ENCODE measurements around the gene LRGUK.

LRGUK gene

DNA sequence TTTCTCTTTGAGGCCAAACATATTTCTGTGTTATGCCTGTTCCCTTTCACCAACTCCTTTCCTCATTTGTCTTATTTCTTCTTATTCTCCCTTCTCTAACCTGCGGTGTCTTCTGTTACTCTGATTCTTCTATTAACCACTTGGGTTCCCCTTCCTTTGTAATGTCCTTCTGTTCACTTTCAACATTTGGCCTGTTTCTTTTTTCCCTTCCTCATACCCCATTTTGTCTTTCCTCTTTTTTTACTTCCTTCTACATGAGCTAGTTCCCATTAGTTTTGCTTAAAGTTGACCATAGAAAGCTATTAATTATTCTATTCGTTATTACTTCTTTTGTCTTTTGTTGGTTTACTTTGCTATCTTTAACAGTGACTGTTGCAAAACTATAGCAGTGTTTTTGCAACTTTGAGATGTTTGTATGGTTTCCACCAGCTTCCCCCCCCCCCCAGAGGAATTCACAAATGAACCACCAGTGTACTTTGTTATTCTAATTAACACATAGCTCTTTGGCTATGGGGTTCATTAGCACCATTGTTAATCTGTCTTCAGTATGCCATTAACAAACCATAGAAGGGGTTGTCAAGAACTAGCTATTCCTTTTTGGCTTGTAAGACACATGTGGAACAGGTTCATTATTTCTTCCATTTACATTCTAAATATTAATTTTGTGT is 2.9 kb downstream of the LRGUK start:
- Histone ChIP-seq H3K4me1 (ENCODE audit: control insufficient read depth, insufficient read depth, low read length) (peaks cover 25% of the 10 kb centered on the region), H3K4me3 (ENCODE audit: low read depth, low read length) (no peak overlapping the region), H3K9ac (ENCODE audit: low read depth, low read length) (no peak overlapping the region), H3K9me3 (ENCODE audit: control insufficient read depth, insufficient read depth, low read length) (no peaks in the 10 kb centered on the region), H3K36me3 (ENCODE audit: control insufficient read depth, insufficient read depth, low read length) (no peaks in the 10 kb centered on the region), H3K27me3 (ENCODE audit: control insufficient read depth, insufficient read depth, low read length) (peaks cover 5% of the 10 kb centered on the region)

DNA sequence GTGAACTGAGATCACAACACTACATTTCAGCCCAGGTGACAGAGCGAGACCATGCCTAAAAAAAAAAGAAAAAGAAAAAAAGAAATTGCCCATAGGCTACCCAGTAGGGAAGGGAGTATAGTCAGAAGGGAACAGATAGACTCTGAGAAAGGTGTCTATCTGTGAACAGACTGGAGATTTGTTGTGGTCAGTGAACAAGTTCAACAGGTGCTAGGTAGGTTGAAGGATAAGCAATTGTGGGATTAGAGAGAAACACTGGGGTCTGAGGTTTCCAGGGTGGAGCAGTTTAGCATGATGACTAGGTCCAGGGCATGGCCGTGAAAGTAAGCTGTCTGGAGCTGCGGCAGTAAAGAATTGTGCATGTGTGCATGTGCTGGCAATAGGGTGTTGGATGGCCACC is 6.9 kb downstream of the LRGUK start:
- Histone ChIP-seq H3K9ac (ENCODE audit: low read depth, low read length) (no peak overlapping the region), H3K9me3 (ENCODE audit: control insufficient read depth, insufficient read depth, low read length) (no peaks in the 10 kb centered on the region), H3K27me3 (ENCODE audit: control insufficient read depth, insufficient read depth, low read length) (no peaks in the 10 kb centered on the region), H3K4me3 (ENCODE audit: low read depth, low read length) (no peak overlapping the region), H3K4me1 (ENCODE audit: control insufficient read depth, insufficient read depth, low read length) (peaks cover 17% of the 10 kb centered on the region), H3K36me3 (ENCODE audit: control insufficient read depth, insufficient read depth, low read length) (no peaks in the 10 kb centered on the region)

DNA sequence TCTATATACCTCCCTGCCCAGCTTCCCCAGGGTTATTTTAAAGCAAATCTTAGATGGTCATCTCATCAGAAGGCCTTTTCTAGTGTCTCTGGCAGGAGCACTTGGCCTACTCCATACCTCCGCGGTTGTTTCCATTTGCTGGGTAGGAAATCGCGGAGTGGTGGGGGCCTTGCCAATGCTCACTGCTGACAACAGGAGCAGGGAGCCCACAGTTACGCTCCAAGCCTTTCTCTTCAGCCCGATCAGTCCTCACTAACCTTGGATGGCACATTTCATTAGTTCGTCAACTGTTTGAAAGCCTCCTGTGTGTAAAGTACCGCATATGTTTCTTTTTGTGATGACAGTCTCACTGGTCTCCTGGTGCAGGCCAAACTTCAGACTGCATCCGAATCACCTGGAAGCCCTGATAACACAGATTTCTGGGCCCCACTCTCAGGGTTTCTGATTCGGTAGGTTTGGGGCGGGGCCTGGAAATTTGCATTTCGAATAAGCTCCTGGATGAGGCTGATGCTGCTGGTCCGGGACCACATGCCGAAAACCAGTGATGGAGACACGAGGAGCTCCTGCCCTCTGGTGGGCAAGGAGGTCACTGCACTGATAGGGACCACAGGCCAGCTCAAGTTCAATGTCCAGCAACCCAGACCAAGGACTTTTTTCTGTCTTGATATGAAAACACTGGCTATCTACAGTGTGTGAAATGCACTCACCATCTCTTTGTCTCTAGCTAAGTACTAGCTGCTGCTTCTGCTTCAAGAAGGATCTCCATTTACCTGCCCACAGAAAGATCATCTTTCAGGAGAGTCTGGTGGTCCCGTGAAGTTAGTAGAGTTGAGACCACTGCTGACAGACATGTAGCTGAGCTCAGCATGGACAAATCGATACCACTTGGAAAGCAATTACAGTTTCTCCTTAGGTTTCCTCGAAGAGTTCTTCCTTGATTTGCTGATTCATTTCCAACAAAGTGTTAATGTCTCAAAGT is 14.0 kb downstream of the LRGUK start:
- Histone ChIP-seq H3K9ac (ENCODE audit: low read depth, low read length) (no peak overlapping the region), H3K27me3 (ENCODE audit: control insufficient read depth, insufficient read depth, low read length) (no peaks in the 10 kb centered on the region), H3K4me1 (ENCODE audit: control insufficient read depth, insufficient read depth, low read length) (peaks cover 5% of the 10 kb centered on the region), H3K4me3 (ENCODE audit: low read depth, low read length) (no peak overlapping the region), H3K36me3 (ENCODE audit: control insufficient read depth, insufficient read depth, low read length) (no peaks in the 10 kb centered on the region), H3K9me3 (ENCODE audit: control insufficient read depth, insufficient read depth, low read length) (no peaks in the 10 kb centered on the region)

DNA sequence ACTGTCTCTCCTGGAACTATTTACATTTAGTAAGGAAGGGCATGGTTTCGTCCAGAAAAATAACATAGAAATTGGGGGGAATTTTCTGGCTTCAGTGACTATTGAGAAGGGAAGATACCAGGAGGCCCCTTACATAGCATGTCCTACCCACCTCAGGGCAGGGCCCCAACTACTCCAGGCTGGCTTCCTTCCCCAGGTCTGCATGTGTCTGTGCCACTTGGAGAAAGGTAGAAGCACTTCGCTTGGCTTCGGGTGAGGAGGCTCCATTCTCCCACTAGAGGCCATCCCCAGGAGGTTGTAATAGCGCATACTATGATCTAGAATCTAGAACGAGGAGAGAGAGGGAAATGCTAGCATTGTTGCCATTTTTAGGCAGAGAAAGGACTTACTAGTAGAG is 14.7 kb downstream of the LRGUK start:
- Histone ChIP-seq H3K27me3 (ENCODE audit: control insufficient read depth, insufficient read depth, low read length) (no peaks in the 10 kb centered on the region), H3K4me3 (ENCODE audit: low read depth, low read length) (no peak overlapping the region)

DNA sequence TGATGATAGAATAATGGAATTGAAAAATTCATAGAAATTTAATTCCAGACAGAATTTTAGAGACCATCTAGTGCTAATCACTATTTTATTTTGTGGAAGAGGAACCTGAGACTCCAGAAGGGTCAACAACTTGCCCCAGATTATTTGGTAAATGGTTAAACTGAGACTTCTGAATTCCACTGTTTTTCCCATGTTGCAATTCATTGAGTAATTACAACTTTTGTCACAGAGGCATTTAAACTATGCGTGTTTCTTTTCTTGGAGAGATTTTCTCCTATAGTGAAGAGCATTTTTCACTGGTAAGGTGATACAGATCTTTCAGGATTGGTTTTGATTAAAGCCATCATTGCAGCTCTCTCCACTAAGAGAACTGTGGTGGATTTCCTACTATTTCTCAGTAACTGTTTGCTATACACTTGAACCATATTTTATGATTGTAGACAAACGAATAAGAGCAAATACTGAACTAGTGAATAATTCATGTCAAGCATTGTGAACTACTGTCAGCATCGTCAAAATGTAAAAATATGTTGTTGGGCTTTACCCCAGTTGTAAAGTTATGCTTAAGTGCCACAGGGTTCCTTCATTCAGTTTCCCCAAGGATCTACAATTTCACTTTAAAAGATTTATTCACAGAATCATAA is 26.5 kb downstream of the LRGUK start:
- no peak overlapping the region for H3K9ac ChIP-seq (ENCODE audit: low read depth, low read length)
- peaks cover 24% of the 10 kb centered on the region for H3K4me1 ChIP-seq (ENCODE audit: control insufficient read depth, insufficient read depth, low read length)
- H3K9me3 ChIP-seq (ENCODE audit: control insufficient read depth, insufficient read depth, low read length) = no peaks in the 10 kb centered on the region
- no peaks in the 10 kb centered on the region for H3K27me3 ChIP-seq (ENCODE audit: control insufficient read depth, insufficient read depth, low read length)
- H3K4me3 ChIP-seq (ENCODE audit: low read depth, low read length) = no peak overlapping the region
- no peaks in the 10 kb centered on the region for H3K36me3 ChIP-seq (ENCODE audit: control insufficient read depth, insufficient read depth, low read length)

More for the DNA sequence above, 14.7 kb downstream of the LRGUK start:
- no peaks in the 10 kb centered on the region for H3K9me3 ChIP-seq (ENCODE audit: control insufficient read depth, insufficient read depth, low read length)
- no peaks in the 10 kb centered on the region for H3K36me3 ChIP-seq (ENCODE audit: control insufficient read depth, insufficient read depth, low read length)
- no peak overlapping the region for H3K9ac ChIP-seq (ENCODE audit: low read depth, low read length)
- peaks cover 5% of the 10 kb centered on the region for H3K4me1 ChIP-seq (ENCODE audit: control insufficient read depth, insufficient read depth, low read length)

DNA sequence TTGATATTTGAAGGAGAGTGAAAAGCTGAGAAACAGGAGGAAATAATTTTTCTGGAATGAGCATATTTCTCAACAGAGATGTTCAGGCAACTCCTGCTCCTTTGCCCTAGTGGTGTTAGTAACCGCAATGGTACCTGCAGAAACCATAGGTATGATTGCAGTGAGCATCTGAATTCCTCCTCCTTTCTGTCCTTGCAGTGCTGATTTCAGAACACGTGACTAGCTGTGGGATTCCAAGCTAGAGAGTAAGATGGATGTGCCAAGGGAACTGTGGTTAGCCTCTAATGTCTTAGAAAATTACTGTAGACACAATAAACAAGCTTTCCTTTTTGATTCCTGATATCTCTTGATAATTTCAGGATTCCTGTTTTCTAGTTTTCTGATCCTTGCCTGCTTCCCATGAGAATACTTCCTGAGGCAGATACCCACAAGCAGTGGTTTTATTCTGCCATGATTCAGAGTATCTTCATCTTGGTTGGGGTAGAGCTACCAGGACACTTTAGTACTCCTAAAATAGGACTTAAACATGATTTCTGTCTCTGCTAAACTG is 27.5 kb downstream of the LRGUK start:
- Histone ChIP-seq H3K36me3 (ENCODE audit: control insufficient read depth, insufficient read depth, low read length) (no peaks in the 10 kb centered on the region), H3K4me1 (ENCODE audit: control insufficient read depth, insufficient read depth, low read length) (peaks cover 24% of the 10 kb centered on the region), H3K9ac (ENCODE audit: low read depth, low read length) (no peak overlapping the region), H3K4me3 (ENCODE audit: low read depth, low read length) (no peak overlapping the region), H3K9me3 (ENCODE audit: control insufficient read depth, insufficient read depth, low read length) (no peaks in the 10 kb centered on the region), H3K27me3 (ENCODE audit: control insufficient read depth, insufficient read depth, low read length) (no peaks in the 10 kb centered on the region)

DNA sequence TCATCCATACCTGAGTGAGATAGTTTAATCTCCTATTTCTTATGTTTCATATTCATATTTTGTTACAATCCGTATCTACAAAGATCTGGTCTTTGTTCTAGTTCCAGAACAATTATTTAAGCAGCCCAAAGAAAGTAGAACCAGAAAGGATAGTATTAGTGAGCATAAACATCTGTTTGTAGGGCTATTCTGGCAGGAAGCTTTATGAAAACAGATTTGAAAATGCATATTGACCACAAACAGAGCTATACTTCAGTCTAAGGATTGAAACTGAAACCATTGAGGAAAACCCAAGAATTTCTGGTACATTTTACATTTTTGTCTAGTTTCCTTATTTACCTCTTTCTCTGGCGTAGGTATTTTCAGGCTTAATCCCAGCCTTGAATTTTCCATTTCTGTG is 28.1 kb downstream of the LRGUK start:
- Histone ChIP-seq H3K9me3 (ENCODE audit: control insufficient read depth, insufficient read depth, low read length) (no peaks in the 10 kb centered on the region), H3K36me3 (ENCODE audit: control insufficient read depth, insufficient read depth, low read length) (no peaks in the 10 kb centered on the region), H3K27me3 (ENCODE audit: control insufficient read depth, insufficient read depth, low read length) (no peaks in the 10 kb centered on the region), H3K4me1 (ENCODE audit: control insufficient read depth, insufficient read depth, low read length) (peaks cover 24% of the 10 kb centered on the region), H3K4me3 (ENCODE audit: low read depth, low read length) (no peak overlapping the region), H3K9ac (ENCODE audit: low read depth, low read length) (no peak overlapping the region)

DNA sequence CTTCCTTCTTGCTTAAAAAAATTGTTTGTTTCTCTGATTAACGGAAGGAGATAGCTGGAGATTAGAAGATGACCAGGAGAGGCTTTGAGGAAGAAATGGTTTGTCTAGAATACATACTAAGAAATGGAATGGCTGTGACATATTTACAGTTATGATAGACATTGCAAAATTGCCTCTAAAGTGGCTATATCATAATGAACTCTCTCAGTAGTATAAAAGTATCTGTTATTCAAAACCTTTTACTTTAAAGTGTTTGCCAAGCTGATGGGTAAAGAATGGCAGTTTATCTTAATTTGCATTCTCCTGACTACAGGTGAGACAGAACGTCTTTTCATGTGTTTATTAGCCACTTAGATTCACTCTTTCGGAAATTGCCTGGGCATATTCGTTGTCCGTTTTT is 28.7 kb downstream of the LRGUK start:
- Histone ChIP-seq H3K9ac (ENCODE audit: low read depth, low read length) (no peak overlapping the region), H3K36me3 (ENCODE audit: control insufficient read depth, insufficient read depth, low read length) (no peaks in the 10 kb centered on the region), H3K4me1 (ENCODE audit: control insufficient read depth, insufficient read depth, low read length) (peaks cover 24% of the 10 kb centered on the region), H3K4me3 (ENCODE audit: low read depth, low read length) (no peak overlapping the region), H3K9me3 (ENCODE audit: control insufficient read depth, insufficient read depth, low read length) (no peaks in the 10 kb centered on the region), H3K27me3 (ENCODE audit: control insufficient read depth, insufficient read depth, low read length) (no peaks in the 10 kb centered on the region)

DNA sequence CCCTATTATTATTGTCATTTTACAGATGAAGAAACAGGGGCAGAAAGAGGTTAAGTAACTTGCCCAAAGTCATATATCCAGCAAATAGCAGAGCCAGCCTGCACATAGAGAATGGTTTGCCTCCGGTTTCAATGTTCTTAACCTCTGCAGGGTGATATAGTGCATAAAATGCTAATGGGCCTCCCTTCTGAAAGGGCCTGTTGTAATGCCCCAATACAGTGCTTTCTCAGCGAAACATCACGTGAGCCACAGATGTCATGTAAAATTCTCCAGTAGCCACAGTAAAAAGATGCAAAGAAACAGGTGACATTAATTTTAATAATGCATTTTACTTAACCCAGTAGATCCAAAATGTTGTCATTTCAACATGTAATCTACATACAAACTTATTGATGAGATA is 38.1 kb downstream of the LRGUK start:
- Histone ChIP-seq H3K9ac (ENCODE audit: low read depth, low read length) (no peak overlapping the region), H3K4me3 (ENCODE audit: low read depth, low read length) (no peak overlapping the region), H3K36me3 (ENCODE audit: control insufficient read depth, insufficient read depth, low read length) (peaks cover 2% of the 10 kb centered on the region), H3K27me3 (ENCODE audit: control insufficient read depth, insufficient read depth, low read length) (no peaks in the 10 kb centered on the region), H3K9me3 (ENCODE audit: control insufficient read depth, insufficient read depth, low read length) (no peaks in the 10 kb centered on the region), H3K4me1 (ENCODE audit: control insufficient read depth, insufficient read depth, low read length) (no peaks in the 10 kb centered on the region)

DNA sequence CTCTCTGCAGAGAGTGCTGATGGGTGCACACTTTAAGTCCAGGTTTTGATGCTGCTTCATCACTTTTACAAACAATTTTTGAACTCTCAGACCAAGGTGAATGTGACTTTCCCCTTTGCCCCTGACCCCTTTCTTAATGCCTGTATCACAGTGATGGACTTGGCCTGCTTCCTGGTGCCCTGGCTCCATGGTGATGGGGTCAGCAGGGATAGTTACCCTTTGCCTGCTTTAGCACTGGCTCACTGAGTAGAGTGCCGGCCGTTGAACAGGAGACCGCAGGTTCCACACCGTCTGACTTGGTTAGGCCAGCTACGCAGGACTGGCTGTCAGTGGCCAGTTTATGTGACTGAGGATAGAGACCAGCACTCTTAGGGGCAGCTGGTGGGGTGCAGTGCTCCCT is 40.1 kb downstream of the LRGUK start:
- peaks cover 2% of the 10 kb centered on the region for H3K36me3 ChIP-seq (ENCODE audit: control insufficient read depth, insufficient read depth, low read length)
- no peak overlapping the region for H3K9ac ChIP-seq (ENCODE audit: low read depth, low read length)
- no peaks in the 10 kb centered on the region for H3K9me3 ChIP-seq (ENCODE audit: control insufficient read depth, insufficient read depth, low read length)
- H3K27me3 ChIP-seq (ENCODE audit: control insufficient read depth, insufficient read depth, low read length) = no peaks in the 10 kb centered on the region
- H3K4me1 ChIP-seq (ENCODE audit: control insufficient read depth, insufficient read depth, low read length) = no peaks in the 10 kb centered on the region
- no peak overlapping the region for H3K4me3 ChIP-seq (ENCODE audit: low read depth, low read length)

DNA sequence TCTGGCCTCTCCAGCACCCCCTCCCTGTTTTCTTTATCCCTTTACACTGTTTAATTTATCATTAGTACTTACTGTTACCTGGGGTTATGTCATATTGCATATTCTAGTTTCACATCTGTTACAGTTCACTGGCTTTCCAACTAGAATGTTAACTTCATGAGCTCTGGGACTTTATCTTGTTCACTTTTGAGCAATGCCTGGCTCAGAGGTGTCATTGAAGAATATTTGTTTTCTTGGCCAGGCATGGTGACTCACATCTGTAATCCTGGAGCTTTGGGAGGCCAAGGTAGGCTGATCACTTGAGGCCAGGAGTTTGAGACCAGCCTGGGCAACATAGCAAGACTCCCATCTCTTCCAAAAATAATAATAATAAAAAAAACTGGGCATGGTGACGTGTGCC is 40.7 kb downstream of the LRGUK start:
- no peak overlapping the region for H3K4me3 ChIP-seq (ENCODE audit: low read depth, low read length)
- H3K9me3 ChIP-seq (ENCODE audit: control insufficient read depth, insufficient read depth, low read length) = no peaks in the 10 kb centered on the region
- H3K4me1 ChIP-seq (ENCODE audit: control insufficient read depth, insufficient read depth, low read length) = no peaks in the 10 kb centered on the region
- peaks cover 2% of the 10 kb centered on the region for H3K36me3 ChIP-seq (ENCODE audit: control insufficient read depth, insufficient read depth, low read length)
- H3K27me3 ChIP-seq (ENCODE audit: control insufficient read depth, insufficient read depth, low read length) = no peaks in the 10 kb centered on the region
- H3K9ac ChIP-seq (ENCODE audit: low read depth, low read length) = no peak overlapping the region

All from iPS-15b (cell line).